ENCODE data around the gene MBD5.

- TF ChIP-seq CTCF (conservative IDR thresholded peaks at IDR 0.05 in 1 of 2, IDR thresholded peaks at IDR 0.05 in 1 of 2; ENCODE audit: extremely low read depth in 1 of 2, insufficient read depth in 1 of 2, low read depth in 1 of 2, low read length in 2 of 2) = no peak
- TF ChIP-seq EZH2 (IDR thresholded peaks at IDR 0.05; ENCODE audit: borderline replicate concordance, low read length) = no peak
These were observed 237.2 kb downstream of the MBD5 start for GRCh38 chr2:148258124-148258523.

All from mammary epithelial cell (primary cell).